ENCODE measurements around the gene RIMKLA.

GRCh38 chr1:42462828-42463763 lies 82.5 kb downstream of the RIMKLA start, which contains the start of gene CCDC30:
- TF ChIP-seq POLR2AphosphoS5 (IDR thresholded peaks at IDR 0.05), result peak; percentile 57 to 74
- TF ChIP-seq, protein P1, sequence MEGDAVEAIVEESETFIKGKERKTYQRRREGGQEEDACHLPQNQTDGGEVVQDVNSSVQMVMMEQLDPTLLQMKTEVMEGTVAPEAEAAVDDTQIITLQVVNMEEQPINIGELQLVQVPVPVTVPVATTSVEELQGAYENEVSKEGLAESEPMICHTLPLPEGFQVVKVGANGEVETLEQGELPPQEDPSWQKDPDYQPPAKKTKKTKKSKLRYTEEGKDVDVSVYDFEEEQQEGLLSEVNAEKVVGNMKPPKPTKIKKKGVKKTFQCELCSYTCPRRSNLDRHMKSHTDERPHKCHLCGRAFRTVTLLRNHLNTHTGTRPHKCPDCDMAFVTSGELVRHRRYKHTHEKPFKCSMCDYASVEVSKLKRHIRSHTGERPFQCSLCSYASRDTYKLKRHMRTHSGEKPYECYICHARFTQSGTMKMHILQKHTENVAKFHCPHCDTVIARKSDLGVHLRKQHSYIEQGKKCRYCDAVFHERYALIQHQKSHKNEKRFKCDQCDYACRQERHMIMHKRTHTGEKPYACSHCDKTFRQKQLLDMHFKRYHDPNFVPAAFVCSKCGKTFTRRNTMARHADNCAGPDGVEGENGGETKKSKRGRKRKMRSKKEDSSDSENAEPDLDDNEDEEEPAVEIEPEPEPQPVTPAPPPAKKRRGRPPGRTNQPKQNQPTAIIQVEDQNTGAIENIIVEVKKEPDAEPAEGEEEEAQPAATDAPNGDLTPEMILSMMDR (IDR thresholded peaks at IDR 0.05), result no peak
